VCaP (cell line): ENCODE measurements around the gene PPP1R12A.

Source experiments
- H3K27ac ChIP-seq: fragments of 450-650 bp; 2 replicates; pipeline ENCODE4 v1.5.1; 2017
- TF ChIP-seq, protein P1 (sequence below): fragments of 450-650 bp; conservative IDR thresholded peaks from 2 replicates; pipeline ENCODE4 v1.5.1; 2017; ENCODE audit warnings: mild to moderate bottlenecking, moderate library complexity

PPP1R12A gene

DNA sequence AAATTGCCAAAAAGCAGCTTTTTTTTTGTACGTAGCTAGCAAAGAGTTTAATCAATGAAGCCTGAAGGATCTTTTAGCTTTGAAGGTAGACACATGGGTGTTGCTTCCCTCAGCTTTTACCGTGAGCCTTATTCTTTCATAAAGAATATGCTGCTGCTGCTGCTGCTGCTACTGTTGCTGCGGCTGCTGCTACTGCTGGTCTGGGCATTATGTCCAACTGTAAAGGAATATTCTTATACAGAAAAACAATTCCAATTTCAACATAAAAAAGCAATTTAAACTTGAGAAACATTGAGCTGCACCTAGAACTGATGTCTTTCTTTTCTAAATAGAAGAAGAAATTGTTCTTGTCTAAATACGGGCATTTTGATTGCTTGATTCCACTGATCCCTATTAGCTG lies 38.9 kb upstream of the PPP1R12A start:
- H3K27ac ChIP-seq: no peak overlapping the region
- TF ChIP-seq, protein P1, sequence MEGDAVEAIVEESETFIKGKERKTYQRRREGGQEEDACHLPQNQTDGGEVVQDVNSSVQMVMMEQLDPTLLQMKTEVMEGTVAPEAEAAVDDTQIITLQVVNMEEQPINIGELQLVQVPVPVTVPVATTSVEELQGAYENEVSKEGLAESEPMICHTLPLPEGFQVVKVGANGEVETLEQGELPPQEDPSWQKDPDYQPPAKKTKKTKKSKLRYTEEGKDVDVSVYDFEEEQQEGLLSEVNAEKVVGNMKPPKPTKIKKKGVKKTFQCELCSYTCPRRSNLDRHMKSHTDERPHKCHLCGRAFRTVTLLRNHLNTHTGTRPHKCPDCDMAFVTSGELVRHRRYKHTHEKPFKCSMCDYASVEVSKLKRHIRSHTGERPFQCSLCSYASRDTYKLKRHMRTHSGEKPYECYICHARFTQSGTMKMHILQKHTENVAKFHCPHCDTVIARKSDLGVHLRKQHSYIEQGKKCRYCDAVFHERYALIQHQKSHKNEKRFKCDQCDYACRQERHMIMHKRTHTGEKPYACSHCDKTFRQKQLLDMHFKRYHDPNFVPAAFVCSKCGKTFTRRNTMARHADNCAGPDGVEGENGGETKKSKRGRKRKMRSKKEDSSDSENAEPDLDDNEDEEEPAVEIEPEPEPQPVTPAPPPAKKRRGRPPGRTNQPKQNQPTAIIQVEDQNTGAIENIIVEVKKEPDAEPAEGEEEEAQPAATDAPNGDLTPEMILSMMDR: no peak

DNA sequence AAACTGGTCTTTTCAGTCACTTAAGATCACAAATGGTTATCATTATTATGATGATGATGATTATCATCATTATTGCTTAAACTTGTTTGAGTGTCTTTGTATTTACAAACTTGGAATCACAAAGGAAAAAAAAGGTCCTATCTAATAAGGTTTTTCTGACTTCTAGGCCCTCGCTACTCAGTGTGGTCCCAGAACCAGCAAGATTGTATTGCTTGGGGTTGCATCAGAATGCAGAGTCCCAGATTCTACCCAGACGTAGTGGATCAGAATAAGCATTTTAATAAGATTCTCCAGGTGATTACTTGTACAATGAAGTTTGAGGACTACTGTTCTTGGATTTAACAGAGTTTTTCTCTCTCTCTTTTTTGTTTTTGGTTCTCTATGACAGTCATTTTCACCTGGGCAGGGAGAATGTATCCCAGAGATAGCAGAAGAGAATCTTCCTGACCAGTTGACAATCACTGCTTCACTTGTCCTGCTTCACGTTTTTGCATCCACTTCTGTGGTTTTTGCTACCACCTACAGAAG lies 29.3 kb upstream of the PPP1R12A start:
- H3K27ac ChIP-seq: no peak overlapping the region
- TF ChIP-seq, protein P1: no peak

DNA sequence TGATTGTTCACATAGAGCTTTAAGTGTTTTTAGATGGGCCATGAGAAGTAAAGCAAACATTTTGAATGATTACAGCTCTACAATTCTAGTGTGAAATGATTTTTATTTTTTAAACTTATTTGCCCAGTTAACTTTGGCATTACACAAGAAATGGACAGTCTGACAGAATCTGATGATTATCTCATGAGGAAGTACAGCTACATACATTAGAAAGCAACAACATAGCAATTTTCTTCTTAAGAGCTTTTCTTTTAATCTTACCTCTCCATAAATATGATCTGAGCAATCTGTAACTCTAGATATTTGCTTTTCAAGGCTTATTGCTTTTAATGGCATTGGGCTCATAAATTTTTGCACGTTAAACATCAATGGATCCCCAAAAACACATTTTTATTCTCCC lies 26.5 kb upstream of the PPP1R12A start:
- TF ChIP-seq, protein P1: no peak
- H3K27ac ChIP-seq: peak overlapping the region; percentile 34

DNA sequence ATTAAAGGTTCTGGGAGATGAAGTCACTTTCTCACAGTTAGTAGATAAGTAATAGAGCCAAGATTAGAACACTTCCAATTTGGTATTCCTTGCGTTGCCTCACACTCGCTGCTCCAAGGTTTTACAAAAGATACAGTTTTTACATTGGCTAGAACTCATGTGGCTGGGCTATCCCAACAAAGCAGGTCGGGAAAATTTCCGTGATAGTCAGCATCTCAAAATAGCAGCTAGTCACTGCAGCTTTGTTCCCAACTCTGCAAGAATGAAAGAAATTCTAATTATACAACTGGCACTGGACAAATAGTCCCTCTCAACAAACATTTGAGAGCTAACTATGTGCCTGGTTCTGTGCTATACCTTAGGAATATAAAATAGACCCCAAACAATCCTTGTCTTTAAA lies 24.6 kb upstream of the PPP1R12A start:
- H3K27ac ChIP-seq: no peak overlapping the region
- TF ChIP-seq, protein P1: no peak

DNA sequence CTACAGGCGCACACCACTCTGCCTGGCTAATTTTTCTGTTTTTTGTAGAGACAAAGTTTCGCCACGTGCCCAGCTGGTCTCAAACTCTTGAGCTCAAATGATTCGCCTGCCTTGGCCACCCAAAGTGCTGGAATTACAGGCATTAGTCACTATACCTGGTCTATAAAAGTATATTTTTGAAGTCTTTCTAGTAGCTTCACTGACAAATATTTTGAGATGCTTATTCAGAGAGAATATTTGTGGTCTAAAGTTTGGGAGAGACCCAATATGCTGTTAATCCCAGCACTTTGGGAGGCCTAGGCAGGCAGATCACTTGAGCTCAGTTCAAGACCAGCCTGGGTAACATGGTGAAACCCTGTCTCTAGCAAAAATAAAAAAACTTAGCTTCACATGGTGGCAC lies 22.0 kb upstream of the PPP1R12A start:
- TF ChIP-seq, protein P1: no peak
- H3K27ac ChIP-seq: no peak overlapping the region

DNA sequence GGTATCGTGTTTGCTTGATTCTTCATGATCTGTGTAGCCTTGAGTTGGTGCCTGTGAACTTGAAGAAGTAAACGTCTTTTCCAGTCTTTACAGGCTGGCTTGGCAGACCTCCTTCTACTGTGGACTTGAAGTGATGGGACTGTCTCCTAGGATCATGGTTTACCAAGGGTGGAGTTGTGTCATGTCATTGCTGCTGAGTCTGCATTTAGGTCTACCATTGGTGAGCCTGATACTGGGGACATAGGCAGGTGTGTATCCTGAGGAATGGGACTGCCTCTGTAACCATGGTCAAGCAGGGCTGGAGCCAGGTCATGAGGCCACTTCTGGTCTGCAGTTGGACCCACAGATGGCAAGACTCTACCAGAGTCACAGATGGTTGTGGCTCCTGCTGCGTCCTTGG lies 20.7 kb upstream of the PPP1R12A start:
- TF ChIP-seq, protein P1: no peak

DNA sequence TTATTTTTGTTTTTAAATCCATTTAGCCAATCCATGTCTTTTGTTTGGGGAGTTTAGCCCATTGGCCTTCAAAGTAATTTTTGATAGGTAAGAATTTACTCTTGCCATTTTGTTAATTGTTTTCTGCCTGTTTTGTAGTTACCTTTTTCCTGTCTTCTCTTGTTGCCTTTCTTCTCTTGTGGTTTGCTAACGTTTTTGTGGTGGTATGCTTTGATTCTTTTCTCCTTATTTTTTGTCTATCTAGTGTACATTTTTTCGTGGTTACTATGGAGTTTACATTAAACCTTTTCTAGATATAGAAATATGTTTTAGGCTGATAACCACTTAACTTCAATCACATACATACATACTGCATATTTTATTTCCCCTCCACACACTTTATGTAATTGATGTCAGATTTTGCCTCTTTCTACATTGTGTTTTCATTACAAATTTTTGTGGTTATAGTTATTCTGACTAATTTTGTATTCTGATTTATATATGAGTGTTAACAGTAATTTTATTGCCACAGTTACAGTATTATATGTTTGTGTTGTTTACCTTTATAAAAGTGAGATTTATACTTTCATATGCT lies 19.2 kb upstream of the PPP1R12A start:
- no peak overlapping the region for H3K27ac ChIP-seq
- TF ChIP-seq, protein P1: no peak

More for the DNA sequence above, 20.7 kb upstream of the PPP1R12A start:
- H3K27ac ChIP-seq: no peak overlapping the region
